Measurements from ENCODE around the gene PGLYRP1.

DNA sequence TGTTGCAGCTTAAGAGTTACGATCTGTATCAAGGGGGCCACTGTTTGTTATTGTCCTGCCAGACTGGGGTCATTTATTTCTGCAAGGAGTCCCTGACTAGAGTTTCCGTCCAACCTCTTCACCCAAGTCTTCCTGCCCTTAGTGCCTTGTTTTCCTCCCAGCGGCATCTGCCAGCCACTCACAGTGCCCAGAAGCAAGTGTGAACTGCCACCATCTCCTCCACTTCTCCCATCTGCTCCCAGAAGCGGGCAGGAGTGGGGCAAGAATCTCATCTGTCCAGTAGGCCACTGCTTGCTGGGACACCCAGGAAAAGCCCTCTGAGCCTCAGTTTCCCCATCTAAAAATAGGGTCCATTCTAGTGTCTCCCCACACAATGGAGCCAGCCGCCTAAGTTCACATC lies 53.2 kb downstream of the PGLYRP1 start:
- TF ChIP-seq EZH2 (IDR thresholded peaks at IDR 0.05; ENCODE audit: insufficient read depth, poor library complexity, severe bottlenecking) (no peak), EZH2phosphoT487 (IDR thresholded peaks at IDR 0.05; ENCODE audit: insufficient read depth, low read depth) (no peak)

Data from GM23248 (cell line).